HT-29 (cell line): ENCODE measurements around the gene ARL6IP1. TPM values are rescaled to one million over a fixed set of nuclear protein-coding genes. Genes with fewer than 3 reads are reported as not detected.
A peak's percentile ranks its signal among the peaks of the same experiment; 100 is the strongest.
"Not testable (repeated sequence)": the region's sequence is repeated elsewhere in the genome, so short reads cannot be mapped to it uniquely, and the experiment has no call there.

Experiments used
- DNase-seq: peaks from one replicate; pipeline ENCODE4 v3.0.0-alpha.2; 2015; ENCODE audit warnings: low spot score
- total RNA-seq: library from RNA; depleted of rRNA; stranded (reverse); fragments of >200 nt; shearing (Covaris generic); gene quantifications from 2 replicates; pipeline ENCODE4 v1.2.3, GENCODE V29; 2014

ARL6IP1 gene
- total RNA-seq, 1 experiment from 2014 or later: 221 TPM

GRCh38 chr16:18799500-18799899 lies 1.8 kb downstream of the ARL6IP1 start:
- DNase-seq: no peak

GRCh38 chr16:18797746-18798145 lies 3.6 kb downstream of the ARL6IP1 start:
- no peak for DNase-seq

GRCh38 chr16:18796377-18796776 lies 5.0 kb downstream of the ARL6IP1 start:
- no peak for DNase-seq

GRCh38 chr16:18792836-18793433 lies 8.4 kb downstream of the ARL6IP1 start:
- DNase-seq: no peak

GRCh38 chr16:18789850-18790706 lies 11.3 kb downstream of the ARL6IP1 start, which contains the start of gene RPS15A:
RPS15A (minus strand) TSS chr16:18790334; CDS start chr16:18789113, 1,221 bp downstream.
- DNase-seq: peak; percentile 98

- no peak for DNase-seq
These were observed 11.9 kb downstream of the ARL6IP1 start for GRCh38 chr16:18789515-18789849.

- no peak for DNase-seq
These were observed 12.4 kb downstream of the ARL6IP1 start for GRCh38 chr16:18788828-18789514.

- DNase-seq: no peak
These were observed 16.3 kb downstream of the ARL6IP1 start for GRCh38 chr16:18784917-18785623.

GRCh38 chr16:18783430-18784341 lies 17.7 kb downstream of the ARL6IP1 start:
- no peak for DNase-seq

GRCh38 chr16:18782697-18783429 lies 18.5 kb downstream of the ARL6IP1 start:
- no peak for DNase-seq

- not testable (repeated sequence) for DNase-seq
These were observed 20.1 kb downstream of the ARL6IP1 start for GRCh38 chr16:18781232-18781631.

- DNase-seq: not testable (repeated sequence)
These were observed 20.8 kb downstream of the ARL6IP1 start for GRCh38 chr16:18780460-18781026.

- DNase-seq: not testable (repeated sequence)
These were observed 23.7 kb downstream of the ARL6IP1 start for GRCh38 chr16:18777664-18778063.

- DNase-seq: not testable (repeated sequence)
These were observed 25.0 kb downstream of the ARL6IP1 start for GRCh38 chr16:18776334-18776733.

- DNase-seq: not testable (repeated sequence)
These were observed 26.7 kb downstream of the ARL6IP1 start for GRCh38 chr16:18774651-18775050.

- DNase-seq: not testable (repeated sequence)
These were observed 29.2 kb downstream of the ARL6IP1 start for GRCh38 chr16:18772171-18772570.

GRCh38 chr16:18770336-18770962 lies 30.9 kb downstream of the ARL6IP1 start:
- not testable (repeated sequence) for DNase-seq

GRCh38 chr16:18767217-18767616 lies 34.1 kb downstream of the ARL6IP1 start:
- DNase-seq: not testable (repeated sequence)

- DNase-seq: not testable (repeated sequence)
These were observed 38.6 kb downstream of the ARL6IP1 start for GRCh38 chr16:18762713-18763112.
